ENCODE results near the gene SLC7A1.

Gene SLC7A1

DNA sequence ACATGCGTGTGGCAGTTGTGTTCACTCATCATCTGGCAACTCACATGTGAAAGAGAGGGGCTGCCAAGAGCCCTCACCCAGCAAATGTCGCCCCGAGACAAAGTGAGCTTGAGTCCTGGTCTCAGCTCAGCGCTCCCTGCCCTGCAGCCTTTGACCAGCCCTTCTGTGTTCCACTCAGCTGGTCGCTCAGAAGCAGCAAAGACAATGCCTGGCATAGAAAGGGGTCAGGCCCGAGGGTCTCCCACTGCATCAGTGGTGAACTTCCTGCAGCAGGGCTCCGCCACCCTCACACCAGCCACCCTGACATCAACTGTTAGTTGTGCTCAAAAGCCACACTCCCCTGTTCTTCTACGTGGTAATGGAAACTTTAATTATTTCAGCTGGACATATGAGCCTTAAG, 68.0 kb downstream of the SLC7A1 start:
- no peak for DNase-seq

DNA sequence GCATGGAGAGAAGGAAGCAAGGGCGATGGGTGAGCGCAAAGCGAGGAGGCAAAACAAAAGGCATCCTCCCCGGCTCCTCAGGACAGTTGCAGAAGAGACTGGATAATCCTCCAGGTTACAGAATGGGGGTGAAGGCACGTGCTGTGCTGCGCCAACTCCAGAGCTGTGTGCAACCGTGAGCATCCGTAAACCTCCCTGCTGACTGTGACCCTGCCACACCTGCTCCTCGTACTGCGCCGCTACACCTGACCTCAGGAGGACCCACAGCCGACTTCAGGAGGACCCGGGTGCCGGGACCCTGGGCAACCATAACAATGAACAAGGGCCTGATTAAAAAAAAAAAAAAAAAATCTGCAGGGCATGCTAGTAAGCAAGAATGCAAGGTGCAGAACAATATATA, 68.7 kb downstream of the SLC7A1 start:
- no peak for DNase-seq

DNA sequence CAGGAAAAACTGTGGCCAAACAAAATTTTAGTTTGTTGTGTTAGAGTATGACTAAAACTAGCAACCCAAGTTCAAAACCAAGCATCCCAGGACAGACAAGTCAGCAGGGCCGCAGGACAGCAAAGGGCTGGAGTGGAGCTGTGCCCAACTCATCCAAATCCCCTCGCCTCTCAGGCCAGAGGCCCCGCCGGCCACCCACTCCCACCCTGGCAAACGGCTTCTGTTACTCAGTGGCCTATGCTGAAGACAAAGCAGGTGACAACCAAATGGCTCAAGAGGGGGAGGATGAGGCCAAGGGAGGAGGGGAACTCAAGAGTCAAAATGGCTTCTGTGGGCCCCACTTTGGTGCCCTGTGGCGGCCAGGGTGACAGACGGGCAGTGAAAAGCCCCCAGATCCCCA, 69.7 kb downstream of the SLC7A1 start:
- DNase-seq: no peak

- no peak for DNase-seq
Measured at GRCh38 chr13:29524641-29525040, 70.8 kb downstream of the SLC7A1 start.

DNA sequence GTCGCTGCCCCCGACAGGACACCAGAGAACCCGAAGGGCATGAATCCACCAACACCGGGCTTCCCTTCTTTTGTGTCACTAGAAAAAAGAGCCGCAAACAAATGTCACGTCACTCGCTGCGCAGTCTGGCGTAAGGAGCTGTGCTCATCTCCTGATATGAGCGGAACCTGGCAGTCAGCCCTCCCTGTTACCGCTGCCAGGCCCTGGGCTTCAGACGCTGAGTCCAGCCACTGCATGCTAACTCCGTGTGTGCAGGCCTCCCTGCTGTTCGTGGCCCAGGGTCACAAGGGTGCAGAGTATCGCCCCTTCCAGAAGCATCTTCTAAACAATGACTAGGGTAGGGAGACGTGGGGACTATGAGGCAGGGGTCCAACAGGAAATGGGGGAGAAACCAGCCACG, 71.3 kb downstream of the SLC7A1 start:
- DNase-seq: no peak

DNA sequence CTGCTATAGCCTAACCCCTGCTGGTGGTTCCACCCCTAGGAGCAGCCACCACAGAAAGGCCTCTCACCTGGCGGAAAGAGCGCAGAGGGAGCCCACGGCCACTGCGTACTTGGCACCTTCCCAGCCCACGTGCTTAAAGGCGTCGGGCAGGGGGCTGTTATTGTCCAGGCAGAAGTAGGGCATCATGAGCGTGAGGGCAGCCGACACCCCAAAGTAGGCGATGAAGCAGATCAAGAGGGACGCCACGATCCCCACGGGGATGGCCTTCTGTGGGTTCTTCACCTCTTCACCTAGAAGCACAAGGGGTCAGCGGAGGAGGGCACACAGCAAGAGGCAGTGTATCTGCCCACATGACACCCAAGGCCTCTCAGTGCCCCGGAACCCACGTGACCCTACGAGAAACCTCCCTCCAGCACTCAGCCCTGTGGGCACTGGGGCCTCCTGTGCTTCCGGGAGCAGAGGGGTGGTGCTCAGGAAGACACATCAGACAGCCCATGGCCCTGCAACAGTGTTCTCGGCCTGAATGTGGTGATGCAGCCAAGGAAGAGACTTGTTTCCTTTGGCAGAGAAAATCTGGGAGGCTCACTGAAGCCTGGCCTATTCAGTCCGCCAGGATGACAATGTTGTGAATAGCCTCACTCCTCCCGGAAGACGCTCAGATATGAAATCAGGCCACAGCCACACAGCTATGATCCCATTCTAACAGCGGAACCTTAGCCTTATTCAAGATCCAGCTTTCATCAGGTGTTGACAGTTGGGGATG, 72.1 kb downstream of the SLC7A1 start:
- no peak for DNase-seq

- no peak for DNase-seq
Measured at GRCh38 chr13:29522044-29522685, 73.3 kb downstream of the SLC7A1 start.

DNA sequence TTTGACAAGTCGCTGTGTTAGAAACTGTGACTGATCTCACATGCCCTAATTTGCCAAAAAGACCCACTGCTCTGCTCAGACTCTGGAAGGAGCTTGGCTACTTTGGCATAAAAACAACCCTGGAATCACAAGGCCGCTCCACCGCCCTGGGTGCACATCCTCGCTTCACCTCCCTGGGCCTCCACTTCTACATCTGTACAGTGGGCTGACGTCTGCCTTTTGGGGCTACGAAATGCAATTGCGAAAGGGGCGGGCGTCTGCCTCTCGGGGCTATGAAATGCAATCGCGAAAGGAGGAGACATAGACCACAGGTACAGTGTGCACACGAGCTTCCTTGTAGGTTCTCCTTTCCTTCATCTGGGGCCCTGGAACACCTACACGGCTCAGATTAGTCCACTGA, 74.2 kb downstream of the SLC7A1 start:
- no peak for DNase-seq

GRCh38 chr13:29520671-29521070, 74.8 kb downstream of the SLC7A1 start:
- DNase-seq: no peak

- DNase-seq: no peak
Measured at GRCh38 chr13:29519921-29520320, 75.6 kb downstream of the SLC7A1 start.

- DNase-seq: no peak
Measured at GRCh38 chr13:29516880-29517279, 78.6 kb downstream of the SLC7A1 start.

- no peak for DNase-seq
Measured at GRCh38 chr13:29516012-29516411, 79.5 kb downstream of the SLC7A1 start.

DNA sequence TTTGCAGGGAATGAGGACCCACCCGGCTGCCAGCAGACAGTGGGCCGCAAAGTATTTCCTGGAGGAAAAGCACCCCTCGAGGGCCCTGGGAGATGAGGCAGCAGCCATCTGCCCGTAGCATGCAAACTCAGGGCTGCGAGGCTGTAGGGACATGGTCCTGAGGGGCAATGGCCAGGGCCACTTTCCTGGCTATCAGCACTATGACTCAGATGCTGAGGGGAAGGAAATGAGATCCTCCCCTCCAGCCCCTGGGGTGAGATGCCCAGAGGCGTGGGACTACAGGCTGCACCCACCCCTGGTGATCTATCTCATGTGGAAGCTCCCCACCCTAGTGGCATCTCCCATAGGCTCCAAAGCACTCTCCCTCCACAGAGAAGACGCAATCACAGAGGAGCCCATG, 80.1 kb downstream of the SLC7A1 start:
- DNase-seq: no peak

DNA sequence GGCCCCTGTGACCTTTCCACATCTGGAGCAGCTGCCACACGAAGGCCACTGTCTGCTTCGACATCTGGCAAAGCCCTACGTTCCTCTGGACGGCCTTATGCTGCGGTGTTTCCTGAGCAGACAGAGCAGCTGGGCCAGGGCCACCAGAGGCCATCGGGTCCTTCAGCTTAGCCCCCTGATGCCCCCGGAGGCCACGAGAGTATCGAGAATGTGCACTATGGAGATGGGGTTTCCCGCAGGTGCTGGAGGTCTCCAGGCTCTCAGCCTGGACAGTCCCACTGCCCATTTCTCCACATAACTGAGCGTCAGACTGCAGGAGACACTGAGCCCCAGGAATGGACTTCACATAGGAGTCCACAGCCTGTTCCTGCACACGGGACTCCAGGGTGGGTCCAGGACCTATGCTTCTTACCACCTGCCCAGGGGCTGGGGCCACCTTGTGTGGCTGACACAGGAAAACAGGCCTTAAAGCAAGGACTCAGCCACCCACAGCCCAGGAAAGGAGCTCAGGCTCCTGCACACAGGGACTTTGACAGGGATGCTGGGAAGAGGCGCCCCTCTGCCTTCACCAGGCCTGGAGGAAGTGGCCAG, 80.7 kb downstream of the SLC7A1 start:
- DNase-seq: no peak

DNA sequence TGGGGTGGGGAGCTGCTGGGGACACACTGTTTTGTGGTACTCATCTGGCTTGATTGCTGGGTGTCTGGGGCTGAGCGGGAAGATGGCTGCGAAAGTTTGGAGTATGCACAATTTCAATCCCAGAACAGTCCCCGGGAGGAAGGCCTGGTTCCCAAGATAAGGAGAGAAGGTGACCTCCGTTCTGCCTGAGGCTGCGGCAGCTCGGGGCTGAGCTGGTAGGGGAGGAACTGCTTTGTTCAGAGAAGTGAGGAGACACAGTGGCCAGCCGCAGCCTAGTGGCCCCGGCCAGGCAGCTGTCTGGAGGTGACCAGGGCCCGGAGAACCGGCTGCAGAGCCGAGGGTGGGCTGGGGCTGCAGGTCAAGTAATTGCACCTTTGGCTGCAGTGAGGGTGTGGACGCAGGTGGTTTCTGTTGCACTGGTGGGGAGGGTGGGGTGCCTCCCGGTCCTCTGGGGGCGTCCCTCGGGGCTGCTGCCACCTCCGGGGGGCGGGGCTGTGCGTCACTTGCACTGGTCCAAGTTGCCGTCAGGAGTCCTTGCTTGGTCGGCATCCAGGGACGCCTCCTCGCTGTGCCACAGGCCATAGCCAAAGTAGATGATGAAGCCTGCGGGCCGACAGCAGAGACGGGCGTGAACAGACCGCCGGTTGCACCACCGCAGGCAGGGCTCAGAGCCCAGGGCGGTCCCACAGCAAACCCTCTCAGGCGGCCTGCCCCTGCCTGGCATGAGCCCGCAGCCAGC, 81.3 kb downstream of the SLC7A1 start:
- no peak for DNase-seq

GRCh38 chr13:29513002-29513980, 82.2 kb downstream of the SLC7A1 start:
- no peak for DNase-seq

- no peak for DNase-seq
Measured at GRCh38 chr13:29511980-29512379, 83.5 kb downstream of the SLC7A1 start.

DNA sequence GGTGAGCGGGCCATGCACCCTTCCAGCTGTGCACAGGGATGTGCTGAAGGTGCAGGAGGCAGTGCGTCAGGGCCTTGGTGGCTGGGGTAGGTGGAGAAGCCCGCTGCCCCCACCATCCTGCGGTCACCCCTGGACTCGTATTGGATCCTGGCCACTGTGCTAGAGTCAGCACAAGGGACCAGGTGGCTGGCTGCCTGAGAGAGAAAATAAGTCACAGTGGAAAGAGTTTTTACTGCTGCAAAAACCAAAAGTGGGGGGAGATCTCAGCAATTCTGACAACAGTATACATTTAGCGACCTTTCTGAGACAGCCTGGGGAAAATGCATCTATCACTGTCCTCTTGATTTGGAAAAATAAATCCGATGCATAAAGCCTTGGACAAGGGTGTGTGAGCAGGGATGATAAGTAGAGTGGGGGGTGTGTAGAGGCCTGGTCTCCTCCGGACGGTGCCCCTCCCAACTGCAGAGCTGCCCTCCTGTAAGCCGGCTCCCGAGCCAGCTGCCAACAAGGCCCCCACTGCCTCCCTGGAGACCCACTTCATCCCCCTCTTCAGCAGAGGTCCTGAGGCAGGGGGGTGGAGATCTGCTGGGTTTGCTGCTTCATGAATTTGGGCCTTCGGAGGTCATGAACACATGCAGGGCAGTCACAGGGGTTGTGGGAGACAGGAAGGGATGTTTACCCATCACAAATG, 84.2 kb downstream of the SLC7A1 start:
- DNase-seq: no peak

- DNase-seq: no peak
Measured at GRCh38 chr13:29510651-29511084, 84.8 kb downstream of the SLC7A1 start.

GRCh38 chr13:29509999-29510589, 85.4 kb downstream of the SLC7A1 start:
- DNase-seq: peak in 1 of 3 experiments; percentile 2

DNA sequence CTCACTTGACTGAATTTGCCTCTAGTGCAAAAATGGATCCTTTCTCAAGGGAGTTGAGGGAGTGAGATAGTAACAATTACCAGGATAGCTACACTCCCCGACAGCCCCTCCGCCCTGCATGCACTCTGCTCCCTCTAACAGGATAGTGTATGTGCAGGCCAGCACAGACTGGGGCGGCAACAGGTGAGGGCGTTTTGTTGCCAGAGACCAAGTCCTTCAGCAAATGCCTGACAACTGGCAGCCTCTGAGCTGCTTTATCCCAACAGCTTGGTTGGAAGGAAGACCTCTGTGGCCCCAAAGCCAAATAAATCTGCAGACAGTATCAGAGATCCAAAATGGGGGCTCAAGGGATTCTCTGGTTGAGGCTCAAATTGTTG, 86.6 kb downstream of the SLC7A1 start:
- DNase-seq: no peak

Measured in NCI-H1417 (cell line).